ENCODE measurements around the gene SYPL2.
"Not testable (repeated sequence)": the region's sequence is repeated elsewhere in the genome, so short reads cannot be mapped to it uniquely, and the experiment has no call there.

SYPL2 gene

GRCh38 chr1:109441069-109441468 lies 25.3 kb upstream of the SYPL2 start:
- Histone ChIP-seq H3K27me3 (ENCODE audit: control insufficient read depth in 2 of 2, insufficient read depth in 2 of 2, low read length in 2 of 2) (peaks cover 0 to 17% of the 10 kb centered on the region in 2 donors), H3K4me1 (ENCODE audit: control insufficient read depth in 2 of 2, insufficient read depth in 2 of 2, low read length in 2 of 2) (no peaks in the 10 kb centered on the region), H3K9ac (ENCODE audit: low read depth in 1 of 2, low read length in 2 of 2) (no peak overlapping the region), H3K27ac (ENCODE audit: low read depth in 2 of 2, low read length in 2 of 2) (no peak overlapping the region), H3K4me3 (ENCODE audit: low read length in 2 of 2) (no peak overlapping the region), H3K9me3 (ENCODE audit: control insufficient read depth in 2 of 2, low read length in 2 of 2) (no peaks in the 10 kb centered on the region), H3K36me3 (ENCODE audit: control insufficient read depth in 2 of 2, insufficient read depth in 2 of 2, low read length in 2 of 2) (no peaks in the 10 kb centered on the region)

- no peak overlapping the region for H3K27ac ChIP-seq (ENCODE audit: low read depth in 2 of 2, low read length in 2 of 2)
- no peak overlapping the region for H3K4me3 ChIP-seq (ENCODE audit: low read length in 2 of 2)
- no peaks in the 10 kb centered on the region for H3K9me3 ChIP-seq (ENCODE audit: control insufficient read depth in 2 of 2, low read length in 2 of 2)
- H3K9ac ChIP-seq (ENCODE audit: low read depth in 1 of 2, low read length in 2 of 2): no peak overlapping the region
- H3K27me3 ChIP-seq (ENCODE audit: control insufficient read depth in 2 of 2, insufficient read depth in 2 of 2, low read length in 2 of 2): peaks cover 0 to 17% of the 10 kb centered on the region in 2 donors
- no peaks in the 10 kb centered on the region for H3K4me1 ChIP-seq (ENCODE audit: control insufficient read depth in 2 of 2, insufficient read depth in 2 of 2, low read length in 2 of 2)
- H3K36me3 ChIP-seq (ENCODE audit: control insufficient read depth in 2 of 2, insufficient read depth in 2 of 2, low read length in 2 of 2): no peaks in the 10 kb centered on the region
Measured at GRCh38 chr1:109443476-109443875, 22.9 kb upstream of the SYPL2 start.

GRCh38 chr1:109444346-109444745 lies 22.0 kb upstream of the SYPL2 start:
- Histone ChIP-seq H3K9me3 (ENCODE audit: control insufficient read depth in 2 of 2, low read length in 2 of 2) (no peaks in the 10 kb centered on the region), H3K27ac (ENCODE audit: low read depth in 2 of 2, low read length in 2 of 2) (no peak overlapping the region), H3K4me1 (ENCODE audit: control insufficient read depth in 2 of 2, insufficient read depth in 2 of 2, low read length in 2 of 2) (no peaks in the 10 kb centered on the region), H3K36me3 (ENCODE audit: control insufficient read depth in 2 of 2, insufficient read depth in 2 of 2, low read length in 2 of 2) (no peaks in the 10 kb centered on the region), H3K27me3 (ENCODE audit: control insufficient read depth in 2 of 2, insufficient read depth in 2 of 2, low read length in 2 of 2) (peaks cover 0 to 17% of the 10 kb centered on the region in 2 donors), H3K9ac (ENCODE audit: low read depth in 1 of 2, low read length in 2 of 2) (no peak overlapping the region), H3K4me3 (ENCODE audit: low read length in 2 of 2) (no peak overlapping the region)

- not testable (repeated sequence) for H3K4me1 ChIP-seq (ENCODE audit: control insufficient read depth in 2 of 2, insufficient read depth in 2 of 2, low read length in 2 of 2); H3K36me3 ChIP-seq (ENCODE audit: control insufficient read depth in 2 of 2, insufficient read depth in 2 of 2, low read length in 2 of 2); H3K27ac ChIP-seq (ENCODE audit: low read depth in 2 of 2, low read length in 2 of 2); H3K4me3 ChIP-seq (ENCODE audit: low read length in 2 of 2); H3K9ac ChIP-seq (ENCODE audit: low read depth in 1 of 2, low read length in 2 of 2); H3K9me3 ChIP-seq (ENCODE audit: control insufficient read depth in 2 of 2, low read length in 2 of 2)
- peaks cover 0 to 17% of the 10 kb centered on the region in 2 donors for H3K27me3 ChIP-seq (ENCODE audit: control insufficient read depth in 2 of 2, insufficient read depth in 2 of 2, low read length in 2 of 2)
Measured at GRCh38 chr1:109445949-109446695, 20.2 kb upstream of the SYPL2 start.

GRCh38 chr1:109447524-109447923 lies 18.8 kb upstream of the SYPL2 start:
- Histone ChIP-seq H3K27me3 (ENCODE audit: control insufficient read depth in 2 of 2, insufficient read depth in 2 of 2, low read length in 2 of 2) (peaks cover 0 to 10% of the 10 kb centered on the region in 2 donors), H3K27ac (ENCODE audit: low read depth in 2 of 2, low read length in 2 of 2) (no peak overlapping the region), H3K4me1 (ENCODE audit: control insufficient read depth in 2 of 2, insufficient read depth in 2 of 2, low read length in 2 of 2) (no peaks in the 10 kb centered on the region), H3K36me3 (ENCODE audit: control insufficient read depth in 2 of 2, insufficient read depth in 2 of 2, low read length in 2 of 2) (no peaks in the 10 kb centered on the region), H3K9ac (ENCODE audit: low read depth in 1 of 2, low read length in 2 of 2) (no peak overlapping the region), H3K4me3 (ENCODE audit: low read length in 2 of 2) (no peak overlapping the region), H3K9me3 (ENCODE audit: control insufficient read depth in 2 of 2, low read length in 2 of 2) (no peaks in the 10 kb centered on the region)

- Histone ChIP-seq H3K36me3 (ENCODE audit: control insufficient read depth in 2 of 2, insufficient read depth in 2 of 2, low read length in 2 of 2) (no peaks in the 10 kb centered on the region), H3K9ac (ENCODE audit: low read depth in 1 of 2, low read length in 2 of 2) (no peak overlapping the region), H3K27me3 (ENCODE audit: control insufficient read depth in 2 of 2, insufficient read depth in 2 of 2, low read length in 2 of 2) (no peaks in the 10 kb centered on the region), H3K4me3 (ENCODE audit: low read length in 2 of 2) (no peak overlapping the region), H3K27ac (ENCODE audit: low read depth in 2 of 2, low read length in 2 of 2) (no peak overlapping the region), H3K4me1 (ENCODE audit: control insufficient read depth in 2 of 2, insufficient read depth in 2 of 2, low read length in 2 of 2) (no peaks in the 10 kb centered on the region), H3K9me3 (ENCODE audit: control insufficient read depth in 2 of 2, low read length in 2 of 2) (peaks cover 0 to 4% of the 10 kb centered on the region in 2 donors)
Measured at GRCh38 chr1:109454497-109455133, 11.7 kb upstream of the SYPL2 start.

GRCh38 chr1:109457819-109458218 lies 8.5 kb upstream of the SYPL2 start:
- Histone ChIP-seq H3K27me3 (ENCODE audit: control insufficient read depth in 2 of 2, insufficient read depth in 2 of 2, low read length in 2 of 2) (peaks cover 0 to 2% of the 10 kb centered on the region in 2 donors), H3K4me3 (ENCODE audit: low read length in 2 of 2) (no peak overlapping the region), H3K9me3 (ENCODE audit: control insufficient read depth in 2 of 2, low read length in 2 of 2) (peaks cover 0 to 4% of the 10 kb centered on the region in 2 donors), H3K9ac (ENCODE audit: low read depth in 1 of 2, low read length in 2 of 2) (no peak overlapping the region), H3K36me3 (ENCODE audit: control insufficient read depth in 2 of 2, insufficient read depth in 2 of 2, low read length in 2 of 2) (no peaks in the 10 kb centered on the region), H3K4me1 (ENCODE audit: control insufficient read depth in 2 of 2, insufficient read depth in 2 of 2, low read length in 2 of 2) (no peaks in the 10 kb centered on the region), H3K27ac (ENCODE audit: low read depth in 2 of 2, low read length in 2 of 2) (no peak overlapping the region)

GRCh38 chr1:109466125-109466451 lies 258 bp upstream of the SYPL2 start:
- peaks cover 2 to 5% of the 10 kb centered on the region in 2 donors for H3K4me1 ChIP-seq (ENCODE audit: control insufficient read depth in 2 of 2, insufficient read depth in 2 of 2, low read length in 2 of 2)
- no peaks in the 10 kb centered on the region for H3K9me3 ChIP-seq (ENCODE audit: control insufficient read depth in 2 of 2, low read length in 2 of 2)
- H3K4me3 ChIP-seq (ENCODE audit: low read length in 2 of 2): peak overlapping the region; percentile 49 to 57
- H3K27ac ChIP-seq (ENCODE audit: low read depth in 2 of 2, low read length in 2 of 2): no peak overlapping the region
- H3K27me3 ChIP-seq (ENCODE audit: control insufficient read depth in 2 of 2, insufficient read depth in 2 of 2, low read length in 2 of 2): peaks cover 37 to 50% of the 10 kb centered on the region in 2 donors
- peak overlapping the region in 1 of 2 donors; percentile 20 for H3K9ac ChIP-seq (ENCODE audit: low read depth in 1 of 2, low read length in 2 of 2)
- no peaks in the 10 kb centered on the region for H3K36me3 ChIP-seq (ENCODE audit: control insufficient read depth in 2 of 2, insufficient read depth in 2 of 2, low read length in 2 of 2)

GRCh38 chr1:109467301-109467777 lies 993 bp downstream of the SYPL2 start:
- Histone ChIP-seq H3K4me1 (ENCODE audit: control insufficient read depth in 2 of 2, insufficient read depth in 2 of 2, low read length in 2 of 2) (peaks cover 2 to 5% of the 10 kb centered on the region in 2 donors), H3K9ac (ENCODE audit: low read depth in 1 of 2, low read length in 2 of 2) (no peak overlapping the region), H3K27me3 (ENCODE audit: control insufficient read depth in 2 of 2, insufficient read depth in 2 of 2, low read length in 2 of 2) (peaks cover 37 to 50% of the 10 kb centered on the region in 2 donors), H3K36me3 (ENCODE audit: control insufficient read depth in 2 of 2, insufficient read depth in 2 of 2, low read length in 2 of 2) (no peaks in the 10 kb centered on the region), H3K27ac (ENCODE audit: low read depth in 2 of 2, low read length in 2 of 2) (no peak overlapping the region), H3K4me3 (ENCODE audit: low read length in 2 of 2) (no peak overlapping the region), H3K9me3 (ENCODE audit: control insufficient read depth in 2 of 2, low read length in 2 of 2) (no peaks in the 10 kb centered on the region)

- no peak overlapping the region for H3K27ac ChIP-seq (ENCODE audit: low read depth in 2 of 2, low read length in 2 of 2)
- H3K27me3 ChIP-seq (ENCODE audit: control insufficient read depth in 2 of 2, insufficient read depth in 2 of 2, low read length in 2 of 2): peaks cover 35 to 50% of the 10 kb centered on the region in 2 donors
- no peak overlapping the region for H3K9ac ChIP-seq (ENCODE audit: low read depth in 1 of 2, low read length in 2 of 2)
- H3K4me3 ChIP-seq (ENCODE audit: low read length in 2 of 2): no peak overlapping the region
- peaks cover 2 to 5% of the 10 kb centered on the region in 2 donors for H3K4me1 ChIP-seq (ENCODE audit: control insufficient read depth in 2 of 2, insufficient read depth in 2 of 2, low read length in 2 of 2)
- H3K9me3 ChIP-seq (ENCODE audit: control insufficient read depth in 2 of 2, low read length in 2 of 2): no peaks in the 10 kb centered on the region
- H3K36me3 ChIP-seq (ENCODE audit: control insufficient read depth in 2 of 2, insufficient read depth in 2 of 2, low read length in 2 of 2): no peaks in the 10 kb centered on the region
Measured at GRCh38 chr1:109468061-109468460, 1.7 kb downstream of the SYPL2 start.
